WTC11 (cell line): ENCODE results near the gene LRRC1. TPM values are rescaled to one million over a fixed set of nuclear protein-coding genes. Genes with fewer than 3 reads are reported as not detected.

Source experiments
- ATAC-seq: fragments of 200-7000 bp; cut with Tn5 transposase; 2 replicates; pipeline ENCODE4 v1.10.0; 2021; ENCODE audit warnings: mild to moderate bottlenecking, moderate library complexity
- CTCF ChIA-PET: fragments of 300-600 bp; sonication (Branson Sonifier 250); formaldehyde crosslinking; loops from one replicate; lab custom pipeline; 2021; ENCODE audit warnings: antibody characterized with exemption; lab: Charles Lee
- POLR2A ChIA-PET: fragments of 350-600 bp; sonication (Branson Sonifier 250); formaldehyde crosslinking; loops from one replicate; lab custom pipeline; 2021; ENCODE audit warnings: antibody characterized with exemption; lab: Charles Lee
- DNase-seq: peaks from one replicate; pipeline ENCODE4 v3.0.0; 2021; ENCODE audit warnings: low spot score
- H3K27ac Mint-ChIP-seq: 2 replicates; pipeline ENCODE4 v1.8.0; 2021; ENCODE audit warnings: mixed read lengths
- H3K27me3 Mint-ChIP-seq: 2 replicates; pipeline ENCODE4 v1.8.0; 2021; ENCODE audit warnings: low read depth, mild to moderate bottlenecking, moderate library complexity, mixed read lengths
- H3K36me3 Mint-ChIP-seq: 2 replicates; pipeline ENCODE4 v1.8.0; 2021; ENCODE audit warnings: mixed read lengths
- H3K4me1 Mint-ChIP-seq: 2 replicates; pipeline ENCODE4 v1.8.0; 2022; ENCODE audit warnings: mixed read lengths
- H3K4me3 Mint-ChIP-seq: 2 replicates; pipeline ENCODE4 v1.8.0; 2021; ENCODE audit warnings: mild to moderate bottlenecking, moderate library complexity, mixed read lengths
- H3K9me3 Mint-ChIP-seq: 2 replicates; pipeline ENCODE4 v1.8.0; 2021; ENCODE audit warnings: mixed read lengths
- ATF3 ChIP-seq: sonication (generic); formaldehyde crosslinking; conservative IDR thresholded peaks from 2 replicates; pipeline ENCODE4 v1.8.1; 2022; ENCODE audit warnings: mild to moderate bottlenecking, missing genetic modification reagents
- CBFB ChIP-seq: sonication (generic); formaldehyde crosslinking; IDR thresholded peaks from 2 replicates; pipeline ENCODE4 v1.8.1; 2022; ENCODE audit warnings: mild to moderate bottlenecking, low read depth, missing genetic modification reagents
- CDX4 ChIP-seq: fragments of 250-450 bp; sonication (Bioruptor Pico); IDR thresholded peaks from 2 replicates; pipeline ENCODE4 v1.9.0; 2021; ENCODE audit warnings: moderate library complexity, mild to moderate bottlenecking, inconsistent platforms, borderline replicate concordance
- CTCF ChIP-seq: fragments of 200-600 bp; IDR thresholded peaks from 2 replicates; pipeline ENCODE4 v1.8.0; 2022; ENCODE audit warnings: antibody characterized with exemption
- ETV6 ChIP-seq: sonication (generic); formaldehyde crosslinking; IDR thresholded peaks from 2 replicates; pipeline ENCODE4 v1.8.1; 2022; ENCODE audit warnings: mild to moderate bottlenecking, missing genetic modification reagents
- FOXJ3 ChIP-seq: sonication (generic); formaldehyde crosslinking; IDR thresholded peaks from 2 replicates; pipeline ENCODE4 v1.9.0; 2021; ENCODE audit warnings: missing genetic modification reagents, mild to moderate bottlenecking, borderline replicate concordance
- GTF2I ChIP-seq: fragments of 250-450 bp; sonication (Bioruptor Pico); conservative IDR thresholded peaks from 2 replicates; pipeline ENCODE4 v1.4.0; 2021; ENCODE audit warnings: mild to moderate bottlenecking
- HMGXB4 ChIP-seq: sonication (generic); formaldehyde crosslinking; IDR thresholded peaks from 2 replicates; pipeline ENCODE4 v1.8.1; 2023; ENCODE audit warnings: mild to moderate bottlenecking, moderate library complexity, missing genetic modification reagents
- JAZF1 ChIP-seq: fragments of 250-450 bp; sonication (Bioruptor Pico); IDR thresholded peaks from 2 replicates; pipeline ENCODE4 v1.9.0; 2021; ENCODE audit warnings: moderate library complexity, mild to moderate bottlenecking, inconsistent platforms
- MAX ChIP-seq: sonication (generic); formaldehyde crosslinking; IDR thresholded peaks from 2 replicates; pipeline ENCODE4 v1.8.0; 2022; ENCODE audit warnings: mild to moderate bottlenecking, missing genetic modification reagents
- NFE2L1 ChIP-seq: sonication (generic); formaldehyde crosslinking; IDR thresholded peaks from 2 replicates; pipeline ENCODE4 v1.8.1; 2023; ENCODE audit warnings: missing genetic modification reagents
- STAT6 ChIP-seq: sonication (generic); formaldehyde crosslinking; conservative IDR thresholded peaks from 2 replicates; pipeline ENCODE4 v1.8.1; 2023; ENCODE audit warnings: mild to moderate bottlenecking, low read depth, missing genetic modification reagents, moderate library complexity
- TEAD4 ChIP-seq: sonication (generic); formaldehyde crosslinking; IDR thresholded peaks from 2 replicates; pipeline ENCODE4 v1.8.0; 2022; ENCODE audit warnings: mild to moderate bottlenecking, missing genetic modification reagents
- ZBTB21 ChIP-seq: sonication (generic); formaldehyde crosslinking; IDR thresholded peaks from 2 replicates; pipeline ENCODE4 v1.8.1; 2023; ENCODE audit warnings: mild to moderate bottlenecking, missing genetic modification reagents, borderline replicate concordance
- ZNF138 ChIP-seq: sonication (generic); formaldehyde crosslinking; conservative IDR thresholded peaks from 2 replicates; pipeline ENCODE4 v1.8.1; 2022; ENCODE audit warnings: mild to moderate bottlenecking, moderate library complexity, missing genetic modification reagents
- ZNF263 ChIP-seq: sonication (generic); formaldehyde crosslinking; IDR thresholded peaks from 2 replicates; pipeline ENCODE4 v1.8.1; 2022; ENCODE audit warnings: low read depth, mild to moderate bottlenecking, moderate library complexity, missing genetic modification reagents
- ZNF317 ChIP-seq: sonication (generic); formaldehyde crosslinking; IDR thresholded peaks from 2 replicates; pipeline ENCODE4 v1.8.1; 2023; ENCODE audit warnings: low read depth, mild to moderate bottlenecking, moderate library complexity, missing genetic modification reagents, borderline replicate concordance
- ZNF396 ChIP-seq: fragments of 250-450 bp; sonication (Bioruptor Pico); IDR thresholded peaks from 2 replicates; pipeline ENCODE4 v1.8.0; 2021; ENCODE audit warnings: mild to moderate bottlenecking, moderate library complexity, borderline replicate concordance
- ZNF416 ChIP-seq: fragments of 250-450 bp; sonication (Bioruptor Pico); IDR thresholded peaks from 2 replicates; pipeline ENCODE4 v1.9.0; 2021; ENCODE audit warnings: mild to moderate bottlenecking, inconsistent platforms
- ZNF423 ChIP-seq: fragments of 250-450 bp; sonication (Bioruptor Pico); IDR thresholded peaks from 2 replicates; pipeline ENCODE4 v2.1.2; 2022; ENCODE audit warnings: mild to moderate bottlenecking, moderate library complexity
- ZNF671 ChIP-seq: fragments of 250-450 bp; sonication (Bioruptor Pico); IDR thresholded peaks from 2 replicates; pipeline ENCODE4 v1.8.0; 2021; ENCODE audit warnings: mild to moderate bottlenecking
- ZSCAN18 ChIP-seq: fragments of 250-450 bp; sonication (Bioruptor Pico); IDR thresholded peaks from 2 replicates; pipeline ENCODE4 v2.1.2; 2022; ENCODE audit warnings: mild to moderate bottlenecking, moderate library complexity
- total RNA-seq: library from RNA; stranded (reverse); gene quantifications from 3 replicates; pipeline ENCODE4 v1.2.3, GENCODE V29; 2021

Gene LRRC1
- total RNA-seq, 1 experiment from 2014 or later = 12.7 TPM

GRCh38 chr6:53945765-53946407 lies 151.1 kb downstream of the LRRC1 start (continued):
- TF ChIP-seq ZNF423 (CRISPR knock-in tag) = no peak
- TF ChIP-seq FOXJ3 (CRISPR knock-in tag) = no peak
- no peak for TF ChIP-seq STAT6
- TF ChIP-seq ZBTB21 (CRISPR knock-in tag) = no peak
- TF ChIP-seq, all 79 proteins: peak for 0

GRCh38 chr6:53947780-53948179 lies 153.0 kb downstream of the LRRC1 start:
- H3K9me3 Mint-ChIP-seq = peaks cover 48% of the 10 kb centered on the region
- no peaks in the 10 kb centered on the region; the same call in 1 of the 2 replicates for H3K27me3 Mint-ChIP-seq
- no peak for ATAC-seq
- peaks cover 10% of the 10 kb centered on the region for H3K36me3 Mint-ChIP-seq
- ChIA-PET POLR2A (interaction anchor here (0.5 kb wide), 1 partner anchor 27 kb away, joined by 3 read pairs; no protein-coding TSS in a partner anchor), CTCF (interaction anchor here (1.2 to 1.7 kb wide), 3 partner anchors 220 to 229 kb away, joined by 3 to 4 read pairs (median 4); no protein-coding TSS in a partner anchor)
- H3K4me3 Mint-ChIP-seq = no peak overlapping the region
- H3K4me1 Mint-ChIP-seq = no peaks in the 10 kb centered on the region
- no peak overlapping the region for H3K27ac Mint-ChIP-seq
- TF ChIP-seq CTCF (no peak), ZNF138 (no peak), TEAD4 (CRISPR knock-in tag) (no peak), MAX (CRISPR knock-in tag) (no peak), ZNF317 (CRISPR knock-in tag) (no peak), ZNF263 (CRISPR knock-in tag) (no peak), CBFB (CRISPR knock-in tag) (no peak), ZNF423 (CRISPR knock-in tag) (no peak), ZNF396 (CRISPR knock-in tag) (no peak), ZNF416 (CRISPR knock-in tag) (no peak), JAZF1 (CRISPR knock-in tag) (no peak), HMGXB4 (CRISPR knock-in tag) (no peak), ETV6 (no peak), ATF3 (CRISPR knock-in tag) (no peak)
- TF ChIP-seq, all 79 proteins: peak for 0
- DNase-seq = no peak

- CTCF ChIA-PET = no interaction called here
- H3K4me3 Mint-ChIP-seq = no peak overlapping the region
- DNase-seq = no peak
- no peak for ATAC-seq
- no peak overlapping the region for H3K27ac Mint-ChIP-seq
- POLR2A ChIA-PET = no interaction called here
- H3K36me3 Mint-ChIP-seq = peaks cover 10% of the 10 kb centered on the region
- no peaks in the 10 kb centered on the region for H3K4me1 Mint-ChIP-seq
- peaks cover 48% of the 10 kb centered on the region for H3K9me3 Mint-ChIP-seq
- no peaks in the 10 kb centered on the region; the same call in 1 of the 2 replicates for H3K27me3 Mint-ChIP-seq
- TF ChIP-seq NFE2L1 (CRISPR knock-in tag) (no peak), STAT6 (no peak), ZSCAN18 (CRISPR knock-in tag) (no peak), GTF2I (CRISPR knock-in tag) (no peak), ZNF671 (CRISPR knock-in tag) (no peak), ZNF423 (CRISPR knock-in tag) (no peak), CDX4 (CRISPR knock-in tag) (no peak)
These were observed 156.6 kb downstream of the LRRC1 start for GRCh38 chr6:53951383-53951782.
